NCI-H1105 (cell line): ENCODE data around the gene ESYT1.
"Not testable (repeated sequence)": the region's sequence is repeated elsewhere in the genome, so short reads cannot be mapped to it uniquely, and the experiment has no call there.

ENCODE experiments used
- DNase-seq: peaks from one replicate; lab custom pipeline; 2025; lab: John Stamatoyannopoulos, UW

ESYT1 gene

DNA sequence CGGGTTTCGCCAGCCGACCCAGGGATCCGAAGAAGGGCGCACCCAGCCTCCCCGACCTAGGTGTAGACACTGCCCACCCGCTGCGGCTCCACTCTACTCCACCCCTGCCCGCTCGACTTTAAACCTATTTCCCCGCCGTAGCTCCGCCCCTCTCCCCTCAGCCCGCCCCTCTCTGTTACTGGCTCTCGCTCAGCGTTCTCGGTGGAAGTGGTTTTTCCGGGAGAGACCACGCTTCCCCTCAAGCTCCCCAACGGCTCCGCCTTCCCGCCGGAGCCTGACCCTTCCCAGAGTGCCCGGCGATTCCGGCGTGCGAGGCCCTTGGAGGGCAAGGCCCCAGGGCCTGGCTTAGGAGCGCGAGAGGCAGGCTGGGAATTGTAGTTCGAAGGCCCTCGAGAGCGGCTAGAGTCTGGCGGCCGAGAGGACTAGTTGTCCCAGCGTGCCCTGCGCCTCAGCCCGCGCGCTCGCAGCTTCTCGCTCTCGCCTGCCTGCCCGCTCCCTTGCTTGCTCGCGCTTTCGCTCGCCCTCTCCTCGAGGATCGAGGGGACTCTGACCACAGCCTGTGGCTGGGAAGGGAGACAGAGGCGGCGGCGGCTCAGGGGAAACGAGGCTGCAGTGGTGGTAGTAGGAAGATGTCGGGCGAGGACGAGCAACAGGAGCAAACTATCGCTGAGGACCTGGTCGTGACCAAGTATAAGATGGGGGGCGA lies 23.8 kb upstream of the ESYT1 start, which contains the start of gene PA2G4:
TSS of gene PA2G4 (plus strand) at position 451 of the 706 bp plus-strand sequence. CDS start at position 630, 179 bp downstream.
- DNase-seq: peak; percentile 92

- DNase-seq: no peak
Measured at GRCh38 chr12:56104815-56105608, 23.1 kb upstream of the ESYT1 start.

- no peak for DNase-seq
Measured at GRCh38 chr12:56105609-56105902, 22.5 kb upstream of the ESYT1 start.

DNA sequence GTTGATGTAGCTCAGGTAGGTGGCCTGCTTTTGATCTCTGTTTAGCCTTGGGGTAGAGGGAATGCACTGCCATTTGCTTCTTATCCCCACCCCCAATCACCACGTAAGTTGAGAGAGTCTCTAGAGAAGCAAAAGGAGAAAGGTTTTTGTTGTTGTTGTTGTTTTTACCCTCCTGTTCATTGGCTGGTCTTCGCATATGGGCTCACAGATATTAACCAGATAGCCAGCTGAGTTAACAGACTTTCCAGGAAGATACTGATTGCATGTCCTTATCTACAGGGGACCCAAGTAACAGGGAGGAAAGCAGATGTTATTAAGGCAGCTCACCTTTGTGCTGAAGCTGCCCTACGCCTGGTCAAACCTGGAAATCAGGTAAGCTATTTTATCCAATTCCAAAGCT lies 20.8 kb upstream of the ESYT1 start:
- no peak for DNase-seq

DNA sequence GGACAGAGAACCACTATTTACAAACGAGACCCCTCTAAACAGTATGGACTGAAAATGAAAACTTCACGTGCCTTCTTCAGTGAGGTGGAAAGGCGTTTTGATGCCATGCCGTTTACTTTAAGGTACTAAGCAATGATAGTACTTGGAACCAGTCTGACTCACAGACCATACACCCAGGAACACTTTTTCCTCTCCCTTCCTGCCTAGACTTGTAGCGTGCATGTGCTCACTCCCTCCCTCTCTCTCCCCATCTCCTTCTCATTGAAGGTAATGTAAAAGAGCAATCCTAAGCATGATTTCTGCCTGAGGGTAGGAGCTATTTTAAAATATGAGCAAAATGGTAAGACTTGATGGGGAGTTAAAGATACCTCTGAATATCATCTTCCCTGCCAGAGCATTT lies 17.5 kb upstream of the ESYT1 start:
- no peak for DNase-seq

DNA sequence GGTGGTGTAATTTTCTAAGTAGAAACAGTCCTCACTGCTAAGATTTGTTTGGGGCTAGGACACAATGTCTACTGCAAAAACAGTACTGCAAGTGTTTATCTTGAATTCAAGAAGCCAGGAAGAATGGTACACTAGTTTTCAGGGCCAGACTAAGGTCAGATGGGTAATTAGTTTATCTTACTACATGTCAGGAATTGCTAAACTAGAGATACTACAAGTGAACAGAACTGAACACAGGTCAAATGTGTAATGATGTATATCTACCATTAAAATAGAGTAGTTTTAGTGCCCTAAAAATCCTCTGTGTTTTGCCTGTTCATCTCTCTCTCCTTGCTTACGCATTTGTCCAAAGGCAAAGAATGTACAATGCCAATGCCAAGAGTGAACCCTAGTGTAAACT lies 14.0 kb upstream of the ESYT1 start:
- no peak for DNase-seq

DNA sequence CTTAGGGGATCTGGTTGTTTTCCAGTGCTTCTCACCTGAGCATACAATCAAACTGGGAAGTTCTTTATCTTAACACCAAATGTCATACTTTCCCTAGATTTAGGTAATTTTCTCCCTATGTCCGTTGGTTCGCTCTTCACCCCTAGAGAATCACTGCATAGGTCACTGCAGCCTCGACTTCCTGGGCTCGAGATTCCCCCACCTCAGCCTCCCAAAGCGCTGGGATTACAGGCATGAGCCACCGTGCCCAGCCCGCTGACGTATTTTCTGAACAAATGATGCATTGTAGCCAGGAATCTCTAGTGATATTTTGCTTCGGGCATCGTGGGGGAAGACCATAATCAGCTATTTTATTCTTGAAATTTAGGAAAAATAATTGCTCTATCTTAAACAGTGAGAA lies 12.7 kb upstream of the ESYT1 start:
- DNase-seq: no peak

GRCh38 chr12:56116267-56117081 lies 11.6 kb upstream of the ESYT1 start, which contains the start of gene RPL41:
Gene RPL41 (plus strand): TSS chr12:56116633.
- peak; percentile 74 for DNase-seq

GRCh38 chr12:56117082-56117706 lies 10.9 kb upstream of the ESYT1 start:
- DNase-seq: not testable (repeated sequence)

- DNase-seq: peak; percentile 94
Measured at GRCh38 chr12:56117778-56118687, 10.0 kb upstream of the ESYT1 start, which contains the start of gene ZC3H10. Gene ZC3H10 (plus strand): TSS chr12:56118266. CDS start chr12:56120563, 2,297 bp downstream.

DNA sequence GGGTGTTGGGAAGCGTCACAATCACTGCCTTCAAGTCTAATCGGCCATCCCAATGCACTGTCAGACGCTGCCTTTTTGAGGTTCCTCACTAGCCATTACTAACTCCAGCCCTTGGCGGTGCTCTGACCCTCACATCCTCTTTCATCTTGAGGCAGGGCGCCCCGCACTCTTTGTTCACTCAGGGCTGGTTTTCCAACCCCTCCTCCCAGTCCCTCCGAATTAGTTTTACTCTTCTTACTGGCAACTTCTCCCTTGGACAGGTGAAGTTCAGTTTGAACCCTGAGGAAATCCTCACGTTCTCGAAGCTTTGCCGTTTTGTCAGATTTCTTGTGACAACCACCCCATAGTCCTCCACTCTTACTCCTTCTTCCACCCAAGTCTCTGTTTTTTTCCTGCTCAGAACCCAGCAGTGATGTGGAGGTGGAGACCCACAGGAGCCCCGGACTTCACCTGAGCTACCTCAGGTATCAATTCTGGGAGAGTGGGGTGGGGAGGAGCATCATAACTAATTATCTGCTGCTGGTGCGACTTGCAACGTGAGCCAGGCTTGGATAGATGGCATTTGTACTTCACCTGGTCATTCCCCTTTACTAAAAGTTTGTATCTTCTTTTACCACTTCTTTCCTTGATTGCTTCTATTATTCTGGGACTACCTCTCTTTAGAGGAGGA lies 9.2 kb upstream of the ESYT1 start:
- DNase-seq: no peak

DNA sequence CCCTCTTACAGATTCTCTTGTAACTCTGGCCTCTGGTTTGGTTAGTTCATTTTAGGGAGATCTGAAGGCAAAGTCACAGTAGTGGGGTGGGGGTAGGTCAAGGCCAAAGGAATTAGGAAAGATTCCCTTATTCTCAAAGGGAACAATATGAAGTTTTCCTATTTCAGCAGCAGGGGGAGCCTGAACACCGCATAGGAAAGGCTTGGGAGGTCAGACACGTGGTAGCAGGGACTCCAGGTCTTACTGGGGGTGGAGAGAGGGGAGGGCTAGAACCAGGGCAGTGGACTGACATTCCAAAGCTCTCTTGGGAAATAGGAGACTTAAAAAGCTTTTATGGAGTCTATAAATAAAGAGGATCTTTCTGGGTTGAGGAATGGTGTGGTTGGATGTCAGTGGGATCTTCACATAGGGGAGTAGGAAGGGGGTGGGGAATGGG lies 8.7 kb upstream of the ESYT1 start:
- peak; percentile 32 for DNase-seq

GRCh38 chr12:56120158-56120846 lies 7.8 kb upstream of the ESYT1 start:
- no peak for DNase-seq

DNA sequence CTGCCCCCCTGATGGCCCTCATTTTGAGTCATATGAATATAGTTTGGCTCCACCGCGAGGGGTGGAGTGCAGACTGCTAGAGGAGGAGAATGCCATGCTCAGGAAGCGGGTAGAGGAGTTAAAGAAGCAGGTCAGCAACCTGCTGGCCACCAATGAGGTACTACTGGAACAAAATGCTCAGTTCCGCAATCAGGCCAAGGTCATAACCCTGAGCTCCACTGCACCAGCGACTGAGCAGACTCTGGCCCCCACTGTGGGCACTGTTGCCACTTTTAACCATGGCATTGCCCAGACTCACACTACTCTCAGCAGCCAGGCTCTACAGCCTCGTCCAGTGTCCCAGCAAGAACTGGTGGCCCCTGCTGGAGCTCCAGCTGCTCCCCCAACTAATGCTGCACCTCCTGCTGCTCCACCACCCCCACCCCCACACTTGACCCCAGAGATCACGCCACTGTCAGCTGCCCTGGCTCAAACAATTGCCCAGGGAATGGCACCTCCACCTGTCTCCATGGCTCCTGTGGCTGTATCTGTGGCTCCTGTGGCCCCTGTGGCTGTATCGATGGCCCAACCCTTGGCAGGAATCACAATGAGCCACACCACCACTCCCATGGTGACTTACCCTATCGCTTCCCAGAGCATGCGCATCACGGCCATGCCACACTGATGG lies 6.7 kb upstream of the ESYT1 start:
- DNase-seq: no peak

DNA sequence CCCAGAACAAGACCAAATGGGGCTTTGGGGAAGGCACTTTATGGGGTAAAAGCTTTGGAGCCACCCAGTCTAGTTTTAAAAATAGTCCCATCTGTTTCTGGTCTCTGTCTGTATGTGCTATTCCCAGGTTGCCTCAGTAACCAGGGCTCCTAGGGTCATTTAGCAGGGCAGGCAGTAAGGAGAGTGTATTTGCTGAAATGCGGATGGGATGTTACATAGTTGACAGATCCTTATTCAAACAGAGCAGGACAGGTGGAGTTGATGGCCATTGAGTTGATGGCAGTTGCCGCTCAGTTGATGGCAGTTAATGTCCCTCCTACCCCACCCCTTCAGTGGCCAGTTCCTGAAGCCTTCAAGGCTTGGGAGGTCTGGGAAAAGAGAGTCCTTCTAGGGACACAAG lies 5.4 kb upstream of the ESYT1 start:
- no peak for DNase-seq

DNA sequence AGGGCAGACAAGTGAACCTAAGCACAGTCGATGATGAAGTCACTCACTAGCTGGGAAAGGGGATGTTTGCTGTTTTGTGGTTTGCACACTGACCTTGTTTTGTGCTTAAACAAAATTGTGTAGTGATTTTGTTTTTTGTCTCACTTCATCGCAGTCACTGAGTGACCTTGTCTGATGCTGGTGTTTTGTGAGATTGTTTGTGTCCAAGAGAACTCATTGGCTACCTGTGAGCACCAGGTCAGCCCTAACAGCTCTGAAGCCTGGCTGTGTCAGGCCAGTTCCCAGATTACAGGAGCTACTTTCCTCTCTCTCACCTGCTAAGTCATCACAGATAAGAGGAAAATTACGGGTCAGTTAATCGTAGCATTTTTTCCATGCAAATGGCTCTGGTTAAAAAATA lies 3.9 kb upstream of the ESYT1 start:
- no peak for DNase-seq

DNA sequence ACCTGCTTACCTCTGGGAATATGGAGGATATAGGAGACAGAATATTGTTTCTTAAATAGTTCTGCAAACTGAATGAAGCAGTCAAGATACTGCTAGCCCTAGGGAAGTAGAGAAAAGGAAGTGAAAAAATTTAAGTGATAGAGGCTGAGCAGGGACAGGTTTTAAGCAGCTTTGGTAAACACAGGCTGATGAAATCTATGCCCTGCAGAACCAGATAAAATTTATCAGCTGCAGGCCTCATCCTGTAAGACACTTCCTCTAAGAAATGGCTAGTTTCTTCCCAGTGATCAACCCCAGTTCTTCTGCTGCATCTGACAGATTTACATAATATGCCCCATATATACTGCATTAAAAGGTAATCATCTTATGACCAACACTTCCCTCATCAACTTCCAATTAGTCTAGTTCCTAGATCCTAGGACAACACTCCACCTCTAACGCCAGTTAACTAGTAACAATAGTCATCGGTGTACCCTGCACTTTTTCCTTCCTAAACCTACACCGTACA lies 1.3 kb upstream of the ESYT1 start:
- no peak for DNase-seq

- no peak for DNase-seq
Measured at GRCh38 chr12:56127485-56127887, 581 bp upstream of the ESYT1 start.

DNA sequence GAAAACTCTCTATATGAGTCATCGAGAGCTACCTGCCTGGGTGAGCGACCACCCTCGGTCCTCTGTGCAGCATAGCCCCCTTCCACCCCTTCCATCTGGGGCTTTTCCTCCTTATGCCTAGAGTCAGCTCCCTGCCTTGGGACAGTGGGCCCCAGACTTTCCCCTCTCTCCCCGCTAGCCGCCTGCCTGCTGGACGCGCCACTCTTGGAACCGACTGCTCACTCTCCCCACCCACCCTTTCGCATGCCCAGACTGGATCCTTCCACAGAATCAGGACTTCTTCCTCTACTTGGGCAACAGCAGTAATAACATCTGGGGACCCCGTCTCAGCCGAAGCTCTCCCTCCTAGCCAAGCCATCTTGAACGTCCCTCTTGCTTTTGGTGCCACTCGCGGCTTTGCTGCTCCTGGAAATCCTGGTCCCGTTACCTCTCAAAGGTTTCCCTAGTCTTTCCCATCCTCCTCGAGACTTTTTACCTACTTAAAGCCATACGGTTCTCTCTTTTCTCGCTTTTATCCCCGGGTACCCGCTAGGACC lies 671 bp downstream of the ESYT1 start:
- no peak for DNase-seq
